Ecto neural progenitor cell (in vitro differentiated cells): Measurements from ENCODE around the gene SYNJ2.
"Not testable (repeated sequence)": the region's sequence is repeated elsewhere in the genome, so short reads cannot be mapped to it uniquely, and the experiment has no call there.

Source experiments
- DNase-seq: peaks from one replicate; pipeline ENCODE4 v3.0.0-alpha.2; 2018; ENCODE audit warnings: low spot score

Gene SYNJ2

DNA sequence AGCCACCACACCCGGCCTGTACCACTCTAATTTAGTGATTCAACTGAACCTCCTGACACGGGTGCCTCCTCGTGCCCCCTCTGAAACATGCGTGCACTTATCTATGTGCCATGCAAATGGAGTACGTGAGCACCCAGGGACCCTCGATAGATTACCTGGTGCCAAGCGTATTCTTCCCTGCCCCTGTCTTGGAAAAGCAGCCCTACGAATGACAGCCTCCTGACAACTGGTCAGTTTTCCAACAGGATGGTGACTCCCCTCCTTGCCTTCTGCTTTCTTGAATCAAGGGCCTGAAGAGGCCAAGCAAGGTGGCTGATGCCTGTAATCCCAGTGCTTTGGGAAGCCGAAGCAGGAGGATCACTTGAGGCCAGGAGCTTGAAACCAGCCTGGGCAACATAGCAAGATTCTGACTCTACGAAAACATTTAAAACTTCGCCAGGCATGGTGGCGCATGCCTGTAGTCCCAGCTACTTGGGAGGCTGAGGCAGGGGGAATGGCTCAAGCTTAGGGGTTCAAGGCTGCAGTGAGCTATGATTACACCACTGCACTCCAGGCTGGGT, 25.4 kb upstream of the SYNJ2 start:
- DNase-seq: peak; percentile 18

- DNase-seq: no peak
Observed at GRCh38 chr6:157959451-157960227, 22.0 kb upstream of the SYNJ2 start.

DNA sequence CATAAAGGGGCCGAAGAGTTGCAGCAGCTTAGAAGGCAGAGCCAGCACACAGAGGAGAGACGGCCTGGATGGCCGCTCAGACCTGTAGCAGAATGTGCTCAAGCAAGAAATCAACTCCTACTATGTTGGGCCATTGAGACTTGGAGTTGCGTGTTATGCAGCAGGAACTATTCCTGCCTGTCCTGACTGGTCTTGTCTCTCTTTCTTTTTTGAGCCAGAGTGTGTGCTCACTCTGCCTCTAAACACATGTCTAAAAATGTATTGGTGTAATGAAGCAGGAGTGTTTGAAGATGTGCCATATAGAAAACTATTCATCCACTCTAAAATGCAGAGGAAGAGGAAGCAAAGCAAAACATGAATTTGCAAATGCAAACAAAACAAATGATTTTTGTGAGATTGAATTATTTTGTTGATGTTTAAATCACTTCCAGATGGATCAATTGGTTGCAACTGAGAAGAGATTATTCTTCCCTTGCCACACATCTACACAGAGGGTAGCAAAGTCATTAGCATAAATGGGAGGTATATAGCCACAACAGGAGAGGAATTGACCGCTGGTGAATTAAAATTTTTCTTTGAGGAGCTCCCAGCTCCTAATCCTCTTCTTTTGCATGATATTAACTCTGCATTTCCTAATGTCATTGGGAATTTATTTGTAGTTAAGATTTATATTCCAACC, 20.4 kb upstream of the SYNJ2 start:
- DNase-seq: peak; percentile 16

GRCh38 chr6:157961832-157962575, 19.7 kb upstream of the SYNJ2 start:
- DNase-seq: peak; percentile 10

- peak; percentile 16 for DNase-seq
Observed at GRCh38 chr6:157962601-157963302, 18.9 kb upstream of the SYNJ2 start.

DNA sequence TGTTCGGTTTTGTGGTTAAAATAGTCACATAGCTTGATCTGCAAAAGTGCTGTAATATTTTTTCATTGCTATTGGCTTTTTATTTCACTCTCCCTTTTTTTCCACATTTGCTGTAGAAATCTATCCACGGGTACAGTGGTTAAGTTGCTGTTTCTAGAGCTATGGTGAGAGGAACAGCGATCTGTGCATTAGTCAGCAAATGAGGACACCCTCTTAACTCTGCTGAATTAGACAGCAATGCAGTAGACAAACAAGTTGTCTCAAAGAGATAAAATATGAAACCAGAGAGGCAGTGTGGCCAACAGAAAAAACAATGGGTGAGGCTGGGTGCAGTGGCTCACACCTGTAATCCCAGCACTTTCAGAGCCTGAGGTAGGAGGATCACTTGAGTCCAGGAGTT, 17.6 kb upstream of the SYNJ2 start:
- DNase-seq: no peak

- DNase-seq: no peak
Observed at GRCh38 chr6:157965387-157965786, 16.3 kb upstream of the SYNJ2 start.

GRCh38 chr6:157966589-157966977, 15.1 kb upstream of the SYNJ2 start:
- DNase-seq: peak; percentile 41

- peak; percentile 43 for DNase-seq
Observed at GRCh38 chr6:157967020-157967419, 14.6 kb upstream of the SYNJ2 start.

GRCh38 chr6:157967486-157967885, 14.2 kb upstream of the SYNJ2 start:
- DNase-seq: peak; percentile 25

DNA sequence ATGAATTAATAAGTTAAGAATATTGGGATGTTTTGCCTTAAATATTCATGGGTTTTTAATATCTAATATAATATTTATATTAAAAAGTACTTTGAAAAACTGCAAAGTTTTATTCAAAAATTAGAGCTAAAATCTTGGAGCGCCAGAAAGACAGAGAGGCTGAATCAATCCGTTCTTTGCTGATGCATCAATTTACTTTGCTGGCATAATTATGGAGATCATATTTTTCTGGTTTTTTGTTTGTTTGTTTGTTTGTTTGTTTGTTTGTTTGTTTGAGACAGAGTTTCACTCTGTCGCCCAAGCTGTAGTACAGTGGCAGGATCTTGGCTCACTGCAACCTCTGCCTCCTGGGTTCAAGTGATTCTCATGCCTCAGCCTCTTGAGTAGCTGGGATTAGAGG, 9.5 kb upstream of the SYNJ2 start:
- not testable (repeated sequence) for DNase-seq

- DNase-seq: no peak
Observed at GRCh38 chr6:157974341-157974894, 7.2 kb upstream of the SYNJ2 start.

DNA sequence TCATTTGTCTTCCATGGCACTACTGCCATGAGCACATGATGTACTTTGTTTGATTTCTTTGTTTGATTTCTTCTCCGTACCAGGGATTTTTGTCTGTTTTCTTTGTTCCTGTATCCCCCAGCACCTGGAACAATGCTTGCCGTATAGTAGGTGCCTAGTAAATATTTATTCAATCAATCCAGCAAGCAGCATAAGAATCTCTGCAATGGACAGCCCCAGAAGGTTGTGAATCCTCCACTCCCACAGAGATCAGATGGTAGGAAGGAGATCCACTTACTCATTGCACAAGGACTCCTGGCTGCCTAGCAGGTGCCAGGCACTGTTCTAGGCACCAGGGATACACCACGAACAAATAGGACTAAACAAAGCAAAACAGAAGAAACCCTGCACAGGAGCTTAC, 6.7 kb upstream of the SYNJ2 start:
- no peak for DNase-seq

GRCh38 chr6:157975456-157975855, 6.2 kb upstream of the SYNJ2 start:
- no peak for DNase-seq

DNA sequence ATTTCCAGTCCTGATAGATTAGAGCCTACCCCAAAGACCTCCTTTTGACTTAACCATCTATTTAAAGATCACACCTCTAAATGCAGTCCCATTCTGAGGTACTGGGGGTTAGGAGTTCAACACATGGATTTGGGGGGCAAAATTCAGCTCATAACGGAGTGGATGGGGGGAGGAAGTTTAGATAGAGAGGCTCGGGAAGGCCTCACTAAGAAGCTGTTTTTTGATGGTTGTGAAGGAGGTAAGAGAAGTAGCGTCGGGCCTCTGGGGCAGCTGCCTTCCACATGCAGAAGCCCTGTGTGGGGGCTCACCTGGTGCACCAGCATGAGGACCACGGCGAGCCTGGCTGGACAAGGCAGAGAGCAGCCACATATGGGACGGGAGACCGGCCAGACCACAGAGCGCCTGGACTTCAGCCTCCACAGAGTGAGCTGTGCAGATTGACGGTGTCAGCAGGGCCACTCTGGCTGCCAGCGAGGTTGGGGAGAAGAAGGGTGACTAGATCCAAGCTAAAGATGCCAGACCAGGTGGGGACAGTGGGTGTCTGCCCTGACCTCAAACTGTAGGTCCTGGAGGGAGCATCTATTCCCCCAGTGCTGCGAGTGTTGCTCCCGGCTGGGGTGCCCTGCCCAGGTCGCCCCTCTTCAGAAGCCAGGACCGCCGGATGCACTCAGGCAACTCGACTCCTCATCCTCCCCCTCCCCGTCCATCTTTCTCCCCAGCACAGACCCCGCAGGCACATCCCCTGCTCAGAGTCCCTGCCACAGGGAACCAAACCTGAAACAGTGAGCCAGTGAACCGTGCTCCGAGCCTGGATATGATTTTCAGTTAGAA, 5.1 kb upstream of the SYNJ2 start:
- DNase-seq: no peak

DNA sequence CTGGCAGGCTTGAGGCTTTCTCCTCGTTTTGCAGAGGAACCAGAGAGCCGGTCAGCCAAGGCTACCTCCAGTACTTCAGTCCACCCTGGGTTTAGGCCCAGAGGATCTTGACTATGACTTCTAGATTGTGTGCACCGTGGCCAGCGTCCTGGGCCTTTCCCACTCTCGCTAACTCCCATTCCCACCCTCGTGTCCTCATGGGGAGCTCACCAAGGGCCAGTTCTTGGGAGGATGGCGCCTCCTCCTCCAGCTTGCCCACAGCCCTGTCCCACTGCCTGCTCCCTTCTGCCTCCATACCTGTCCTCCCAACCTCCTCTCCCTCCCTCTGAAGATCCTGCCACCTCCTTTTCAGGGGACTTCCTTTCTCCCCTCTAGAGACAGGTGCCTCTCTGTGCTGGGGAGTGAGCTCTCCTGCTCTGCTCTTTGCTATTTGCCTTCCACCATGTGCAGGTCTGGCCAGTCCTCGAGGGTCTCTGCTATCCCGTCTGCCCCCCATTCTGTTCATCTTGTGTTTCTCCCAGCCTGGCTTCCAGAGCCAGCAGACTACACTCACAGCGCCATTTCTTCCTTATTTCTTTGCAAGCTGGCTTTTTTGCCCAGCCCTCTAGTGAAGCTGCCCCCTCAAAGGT, 4.4 kb upstream of the SYNJ2 start:
- no peak for DNase-seq

- DNase-seq: no peak
Observed at GRCh38 chr6:157978021-157978783, 3.5 kb upstream of the SYNJ2 start.

- no peak for DNase-seq
Observed at GRCh38 chr6:157980288-157981131, 1.2 kb upstream of the SYNJ2 start.

DNA sequence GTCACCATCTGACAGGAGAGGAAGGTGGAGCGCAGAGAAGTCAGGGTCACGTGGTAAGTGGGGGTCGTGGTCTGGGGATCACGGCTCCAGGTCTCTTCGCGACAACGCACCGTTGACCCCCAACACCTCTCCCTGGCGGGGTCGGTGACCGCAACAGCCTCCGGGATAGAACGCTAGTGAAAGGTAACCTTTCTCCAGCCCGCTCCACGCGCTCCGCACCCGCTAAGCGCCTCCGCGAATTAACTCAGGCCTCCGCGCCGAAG, 600 bp upstream of the SYNJ2 start:
- no peak for DNase-seq
